K562 (cell line): ENCODE results near the gene CENPO. TPM values are rescaled to one million over a fixed set of nuclear protein-coding genes. Genes with fewer than 3 reads are reported as not detected.

Source experiments
- FUS ChIP-seq: fragments of 200-400 bp; formaldehyde crosslinking; optimal IDR thresholded peaks from 2 replicates; pipeline ENCODE3; 2017; ENCODE audit warnings: low read depth, low read length
- RBM17 ChIP-seq: fragments of 200-400 bp; formaldehyde crosslinking; IDR thresholded peaks from 2 replicates; pipeline ENCODE4 v1.6.1; 2017; ENCODE audit warnings: low read depth, mild to moderate bottlenecking, low read length, borderline replicate concordance
- SIN3B ChIP-seq: fragments of 450-650 bp; IDR thresholded peaks from 2 replicates; pipeline ENCODE4 v1.6.1; 2017; ENCODE audit warnings: low read depth, mild to moderate bottlenecking, moderate library complexity
- SP2 ChIP-seq: IDR thresholded peaks from 2 replicates; pipeline ENCODE4 v1.6.1; 2011; ENCODE audit warnings: mild to moderate bottlenecking, low read depth, low read length, moderate library complexity; ENCODE audit not compliant: poor library complexity, severe bottlenecking; ENCODE audit errors: extremely low read depth
- SRSF3 ChIP-seq: fragments of 200-400 bp; formaldehyde crosslinking; IDR thresholded peaks from 2 replicates; pipeline ENCODE4 v1.6.1; 2016; ENCODE audit warnings: mild to moderate bottlenecking, low read length, moderate library complexity; ENCODE audit not compliant: insufficient read depth
- TCFL5 ChIP-seq: fragments of 250-450 bp; sonication (Bioruptor Pico); conservative IDR thresholded peaks from 2 replicates; pipeline ENCODE4 v1.6.1; 2021; ENCODE audit warnings: mild to moderate bottlenecking, moderate library complexity, matching md5 sums
- ZFP1 ChIP-seq: fragments of 450-650 bp; formaldehyde crosslinking; IDR thresholded peaks from 2 replicates; pipeline ENCODE4 v1.4.0; 2020; ENCODE audit warnings: mild to moderate bottlenecking, mixed read lengths
- ZNF445 ChIP-seq: fragments of 250-450 bp; sonication (Bioruptor Pico); IDR thresholded peaks from 2 replicates; pipeline ENCODE4 v1.4.0; 2020; ENCODE audit warnings: low read depth, mild to moderate bottlenecking, moderate library complexity
- polyA plus RNA-seq, 8 experiments: library from polyadenylated mRNA; depleted of rRNA in 4 of 8; stranded (reverse) in 5 of 8; unstranded in 3 of 8; fragments of >200 nt; fragmentation: Nextera tagmentation in 2 of 8; fragmentation: Illumina TruSeq in 1 of 8; extraction: Ambion mirVana in 2 of 8; extraction: Trizol in 1 of 8; gene quantifications; 2 replicates each; pipeline versions ENCODE4 v1.2.1 to v1.2.3, GENCODE V29; 2011 to 2014; ENCODE audit warnings: inconsistent platforms in 1 of 8, missing spikeins in 1 of 8
- total RNA-seq, 7 experiments: library from RNA; depleted of rRNA in 6 of 7; stranded (reverse); fragments of >200 nt in 6 of 7; fragmentation: Illumina TruSeq in 2 of 7; extraction: Trizol in 2 of 7; gene quantifications; 2 replicates each; pipeline versions ENCODE4 v1.2.1 to v1.2.3, GENCODE V29; 2011 to 2021; ENCODE audit warnings: low replicate concordance in 1 of 7
- TF ChIP-seq, protein P1 (sequence below): fragments of 450-650 bp; IDR thresholded peaks from 2 replicates; pipeline ENCODE4 v1.6.1; 2018; ENCODE audit not compliant: partially characterized antibody

Gene CENPO
- total and polyA plus RNA-seq, 9 of the 15 experiments (the other 6 are each of a cell fraction or from before 2014, with no cell fraction given) = 30.6 to 59.4 (median 38.9) TPM

- TF ChIP-seq SRSF3 = no peak
- TF ChIP-seq, protein P1, sequence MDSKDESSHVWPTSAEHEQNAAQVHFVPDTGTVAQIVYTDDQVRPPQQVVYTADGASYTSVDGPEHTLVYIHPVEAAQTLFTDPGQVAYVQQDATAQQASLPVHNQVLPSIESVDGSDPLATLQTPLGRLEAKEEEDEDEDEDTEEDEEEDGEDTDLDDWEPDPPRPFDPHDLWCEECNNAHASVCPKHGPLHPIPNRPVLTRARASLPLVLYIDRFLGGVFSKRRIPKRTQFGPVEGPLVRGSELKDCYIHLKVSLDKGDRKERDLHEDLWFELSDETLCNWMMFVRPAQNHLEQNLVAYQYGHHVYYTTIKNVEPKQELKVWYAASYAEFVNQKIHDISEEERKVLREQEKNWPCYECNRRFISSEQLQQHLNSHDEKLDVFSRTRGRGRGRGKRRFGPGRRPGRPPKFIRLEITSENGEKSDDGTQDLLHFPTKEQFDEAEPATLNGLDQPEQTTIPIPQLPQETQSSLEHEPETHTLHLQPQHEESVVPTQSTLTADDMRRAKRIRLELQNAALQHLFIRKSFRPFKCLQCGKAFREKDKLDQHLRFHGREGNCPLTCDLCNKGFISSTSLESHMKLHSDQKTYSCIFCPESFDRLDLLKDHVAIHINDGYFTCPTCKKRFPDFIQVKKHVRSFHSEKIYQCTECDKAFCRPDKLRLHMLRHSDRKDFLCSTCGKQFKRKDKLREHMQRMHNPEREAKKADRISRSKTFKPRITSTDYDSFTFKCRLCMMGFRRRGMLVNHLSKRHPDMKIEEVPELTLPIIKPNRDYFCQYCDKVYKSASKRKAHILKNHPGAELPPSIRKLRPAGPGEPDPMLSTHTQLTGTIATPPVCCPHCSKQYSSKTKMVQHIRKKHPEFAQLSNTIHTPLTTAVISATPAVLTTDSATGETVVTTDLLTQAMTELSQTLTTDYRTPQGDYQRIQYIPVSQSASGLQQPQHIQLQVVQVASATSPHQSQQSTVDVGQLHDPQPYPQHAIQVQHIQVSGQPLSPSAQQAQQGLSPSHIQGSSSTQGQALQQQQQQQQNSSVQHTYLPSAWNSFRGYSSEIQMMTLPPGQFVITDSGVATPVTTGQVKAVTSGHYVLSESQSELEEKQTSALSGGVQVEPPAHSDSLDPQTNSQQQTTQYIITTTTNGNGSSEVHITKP = no peak
- no peak for TF ChIP-seq ZFP1
- no peak for TF ChIP-seq SIN3B
- no peak for TF ChIP-seq FUS
- TF ChIP-seq ZNF445 (CRISPR knock-in tag) = no peak
- TF ChIP-seq RBM17 = no peak
- no peak for TF ChIP-seq TCFL5
- TF ChIP-seq SP2 = no peak
Observed at GRCh38 chr2:24845691-24846090, 52.5 kb downstream of the CENPO start (continued).
